Smooth muscle cell (in vitro differentiated cells): ENCODE results near the gene SORCS1. TPM values are rescaled to one million over a fixed set of nuclear protein-coding genes. Genes with fewer than 3 reads are reported as not detected.

Experiments used
- DNase-seq: peaks from one replicate; lab custom pipeline; 2025; ENCODE audit not compliant: unreplicated experiment; lab: John Stamatoyannopoulos, UW
- H2AFZ ChIP-seq: fragments of 200-600 bp; sonication (generic); 2 replicates; pipeline ENCODE4 v1.6.0; 2016; ENCODE audit warnings: antibody characterized with exemption, low read depth, mild to moderate bottlenecking
- H3F3A ChIP-seq: fragments of 200-600 bp; sonication (generic); 2 replicates; pipeline ENCODE4 v1.6.0; 2017; ENCODE audit warnings: antibody characterized with exemption, low read depth
- H3K27ac ChIP-seq: fragments of 200-600 bp; sonication (generic); 2 replicates; pipeline ENCODE4 v1.5.1; 2016; ENCODE audit warnings: low read depth, mild to moderate bottlenecking
- H3K27me3 ChIP-seq: fragments of 200-600 bp; sonication (generic); 2 replicates; pipeline ENCODE4 v1.6.1; 2016; ENCODE audit warnings: low read depth, mild to moderate bottlenecking
- H3K36me3 ChIP-seq: fragments of 200-600 bp; sonication (generic); 2 replicates; pipeline ENCODE4 v1.5.1; 2016; ENCODE audit warnings: low read depth
- H3K4me1 ChIP-seq: fragments of 200-600 bp; sonication (generic); 2 replicates; pipeline ENCODE4 v1.5.1; 2016; ENCODE audit warnings: low read depth
- H3K4me2 ChIP-seq: fragments of 200-600 bp; sonication (generic); 2 replicates; pipeline ENCODE4 v1.6.0; 2016; ENCODE audit warnings: mild to moderate bottlenecking
- H3K4me3 ChIP-seq: fragments of 200-600 bp; sonication (generic); 2 replicates; pipeline ENCODE4 v1.5.1; 2016; ENCODE audit warnings: mild to moderate bottlenecking
- H3K79me2 ChIP-seq: fragments of 200-600 bp; sonication (generic); 2 replicates; pipeline ENCODE4 v1.6.0; 2016; ENCODE audit warnings: low read depth, mild to moderate bottlenecking
- H3K9ac ChIP-seq: fragments of 200-600 bp; sonication (generic); 2 replicates; pipeline ENCODE4 v1.6.0; 2016; ENCODE audit warnings: low read depth
- H3K9me3 ChIP-seq: fragments of 200-600 bp; sonication (generic); replicated peaks from 2 replicates; pipeline ENCODE4 v1.5.1; 2016; ENCODE audit warnings: low read depth
- H4K20me1 ChIP-seq: fragments of 200-600 bp; sonication (generic); 2 replicates; pipeline ENCODE4 v1.6.0; 2016; ENCODE audit warnings: low read depth
- CTCF ChIP-seq: fragments of 200-600 bp; sonication (generic); IDR thresholded peaks from 2 replicates; pipeline ENCODE4 v1.5.1; 2017; ENCODE audit warnings: borderline replicate concordance, mild to moderate bottlenecking, antibody characterized with exemption; ENCODE audit not compliant: insufficient read depth, poor library complexity, severe bottlenecking
- WGBS: methylation state at CpG from one replicate; pipeline ENCODE4 v1.1.7; 2016; ENCODE audit warnings: low lambda C conversion rate; 5-methylcytosine and 5-hydroxymethylcytosine counted together
- polyA plus RNA-seq: library from polyadenylated mRNA; unstranded; fragments of >200 nt; fragmentation: Nextera tagmentation; extraction: Ambion mirVana; gene quantifications from 2 replicates; pipeline ENCODE4 v1.2.1, GENCODE V29; 2016
- total RNA-seq: library from RNA; depleted of rRNA; stranded (reverse); fragments of >200 nt; gene quantifications from 2 replicates; pipeline ENCODE4 v1.2.3, GENCODE V29; 2014

The SORCS1 gene
- total and polyA plus RNA-seq, 2 experiments from 2014 or later, result 0.67 TPM; not detected in 1

DNA sequence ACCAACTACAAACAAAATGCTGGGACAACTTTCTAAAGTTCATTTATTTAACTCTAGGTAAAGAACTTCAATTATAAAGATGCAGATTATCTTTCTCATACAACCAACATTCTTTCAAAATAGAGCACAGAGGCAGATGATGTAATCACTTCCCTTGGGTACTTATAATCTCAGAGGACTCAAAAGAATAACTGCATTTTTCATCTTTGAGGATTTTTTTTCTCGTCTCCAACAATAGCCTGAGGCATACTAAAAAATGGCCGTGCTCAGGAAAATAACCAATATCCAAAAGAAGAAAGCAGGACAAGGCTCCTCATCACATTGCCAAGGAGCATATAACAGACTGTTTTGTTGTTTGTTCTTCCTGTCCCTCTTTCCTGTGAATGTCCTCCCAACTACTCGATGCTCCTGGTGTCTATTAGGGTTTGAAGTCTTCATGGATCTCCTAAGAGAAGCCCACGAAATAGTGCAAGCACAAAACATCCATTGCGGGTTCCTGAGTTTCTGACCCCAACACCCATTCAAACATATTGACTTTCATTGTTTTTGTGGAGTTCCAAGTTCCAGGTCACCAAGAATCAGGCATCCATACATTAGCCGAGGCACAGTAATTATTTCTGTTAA lies 182.9 kb downstream of the SORCS1 start:
- no peak overlapping the region for H3K4me2 ChIP-seq
- TF ChIP-seq CTCF, result no peak
- H3K36me3 ChIP-seq, result no peaks in the 10 kb centered on the region
- no peaks in the 10 kb centered on the region for H3K9me3 ChIP-seq
- no peaks in the 10 kb centered on the region for H3F3A ChIP-seq
- peaks cover 7% of the 10 kb centered on the region for H3K4me1 ChIP-seq
- no peaks in the 10 kb centered on the region for H3K27me3 ChIP-seq
- no peaks in the 10 kb centered on the region for H3K79me2 ChIP-seq
- no peak overlapping the region for H3K9ac ChIP-seq
- 84% methylated on average over 6 of the region's 6 CpGs for WGBS
- no peaks in the 10 kb centered on the region for H4K20me1 ChIP-seq
- no peak for DNase-seq
- H2AFZ ChIP-seq, result no peak overlapping the region
- no peak overlapping the region for H3K4me3 ChIP-seq
- H3K27ac ChIP-seq, result no peak overlapping the region

- Histone ChIP-seq H3K36me3 (no peaks in the 10 kb centered on the region), H3K9ac (no peak overlapping the region), H2AFZ (no peak overlapping the region), H3K4me2 (no peak overlapping the region), H3F3A (no peaks in the 10 kb centered on the region), H3K27ac (no peak overlapping the region), H3K4me1 (peaks cover 7% of the 10 kb centered on the region), H4K20me1 (no peaks in the 10 kb centered on the region), H3K27me3 (no peaks in the 10 kb centered on the region), H3K79me2 (no peaks in the 10 kb centered on the region), H3K4me3 (no peak overlapping the region), H3K9me3 (no peaks in the 10 kb centered on the region)
- DNase-seq, result no peak
- WGBS, result 60% methylated on average over 4 of the region's 4 CpGs
- no peak for TF ChIP-seq CTCF
Measured at GRCh38 chr10:106980495-106981451, 183.7 kb downstream of the SORCS1 start.

DNA sequence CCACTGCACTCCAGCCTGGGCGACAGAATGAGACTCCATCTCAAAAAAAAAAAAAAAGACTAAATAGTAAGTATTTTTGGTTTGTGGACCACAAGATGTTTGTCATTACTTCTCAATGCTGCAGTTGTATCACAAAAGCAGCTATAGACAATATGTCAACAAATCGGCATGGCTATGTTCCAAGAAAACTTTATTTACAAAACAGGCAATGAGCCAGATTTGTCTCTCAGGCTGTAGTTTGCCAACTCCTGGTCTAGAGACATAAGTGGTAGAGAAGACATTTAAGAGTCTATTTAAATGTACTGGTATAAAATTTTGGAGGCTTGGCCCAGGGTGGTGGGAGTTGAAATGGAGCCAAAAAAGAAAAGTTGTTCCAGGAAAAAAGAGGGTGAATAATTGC lies 185.8 kb downstream of the SORCS1 start:
- no peaks in the 10 kb centered on the region for H3K36me3 ChIP-seq
- H4K20me1 ChIP-seq, result no peaks in the 10 kb centered on the region
- TF ChIP-seq CTCF, result no peak
- no peak overlapping the region for H3K4me3 ChIP-seq
- peaks cover 7% of the 10 kb centered on the region for H3K4me1 ChIP-seq
- no peak overlapping the region for H2AFZ ChIP-seq
- H3K4me2 ChIP-seq, result no peak overlapping the region
- no peak for DNase-seq
- H3K79me2 ChIP-seq, result no peaks in the 10 kb centered on the region
- no peaks in the 10 kb centered on the region for H3K9me3 ChIP-seq
- H3K9ac ChIP-seq, result no peak overlapping the region
- H3K27me3 ChIP-seq, result no peaks in the 10 kb centered on the region
- no peak overlapping the region for H3K27ac ChIP-seq
- no peaks in the 10 kb centered on the region for H3F3A ChIP-seq
- 96% methylated on average over 2 of the region's 2 CpGs for WGBS
